ENCODE results near the gene YPEL1. TPM values are rescaled to one million over a fixed set of nuclear protein-coding genes. Genes with fewer than 3 reads are reported as not detected.

YPEL1 gene
- total and polyA plus RNA-seq, 4 experiments from 2014 or later, result 4.9 to 9.8 (median 6.6) TPM

DNA sequence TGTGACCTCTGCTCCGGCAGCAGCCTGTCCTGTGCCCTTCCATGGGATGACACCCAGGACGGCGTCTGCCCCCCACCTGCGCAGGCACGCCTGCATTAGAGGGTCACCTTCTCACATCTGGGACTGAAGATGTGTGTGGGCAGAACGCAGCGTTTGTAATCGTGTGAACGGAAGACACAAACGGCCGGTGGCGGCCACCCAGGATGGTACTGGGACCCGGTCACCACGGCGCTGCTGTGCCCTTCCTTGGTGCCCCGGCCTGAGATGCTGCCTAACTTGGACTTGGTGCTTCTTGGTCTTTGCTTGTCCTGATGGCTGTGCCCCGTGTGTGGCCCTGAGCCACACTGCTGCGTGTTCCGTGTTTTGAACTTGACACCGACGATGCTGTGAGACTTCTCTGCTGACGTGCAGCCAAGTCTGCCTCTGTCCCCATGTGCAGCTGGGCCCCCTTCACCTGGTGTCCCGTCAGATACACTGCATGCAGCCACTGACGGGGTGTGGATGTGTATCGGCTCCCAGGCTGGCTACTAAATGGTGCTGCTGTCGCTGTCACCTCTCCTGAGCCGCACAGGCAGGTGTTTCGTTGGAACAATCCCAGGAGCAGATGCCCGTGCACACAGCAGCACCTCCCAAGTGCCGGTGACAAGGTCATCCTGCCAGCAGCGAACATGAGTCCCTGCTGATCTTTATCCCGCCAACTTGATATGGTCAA, 21.4 kb downstream of the YPEL1 start:
- Histone ChIP-seq H3K4me3 (ENCODE audit: low read length in 2 of 2) (no peak overlapping the region), H3K9me3 (ENCODE audit: control insufficient read depth in 1 of 2, low read length in 2 of 2) (no peaks in the 10 kb centered on the region), H3K4me1 (ENCODE audit: insufficient read depth, low read length) (no peaks in the 10 kb centered on the region), H3K36me3 (ENCODE audit: insufficient read depth, low read length) (no peaks in the 10 kb centered on the region), H3K27me3 (ENCODE audit: insufficient read depth, low read length) (no peaks in the 10 kb centered on the region), H3K27ac (ENCODE audit: low read depth, low read length) (no peak overlapping the region)
- no peaks in the 10 kb centered on the region for H3K27me3 Mint-ChIP-seq
- H3K9me3 Mint-ChIP-seq, result peaks cover 0 to 2% (median 0%) of the 10 kb centered on the region in 8 donors
- intact Hi-C loops (cut with micrococcal nuclease), result no loop called here
- POLR2A ChIA-PET (ENCODE audit: partially characterized antibody), result no interaction called here
- H3K4me3 Mint-ChIP-seq, result peak overlapping the region in 1 of 8 donors; percentile 68
- DNase-seq, result no peak
- CTCF ChIA-PET (ENCODE audit: partially characterized antibody), result interaction anchor here (0.8 to 1.1 kb wide), 2 partner anchors 76 to 239 kb away, joined by 3 read pairs; no protein-coding TSS in a partner anchor
- no peak overlapping the region for H3K27ac Mint-ChIP-seq
- H3K36me3 Mint-ChIP-seq, result peaks cover 0 to 4% of the 10 kb centered on the region in 2 donors
- peaks cover 3 to 17% (median 12%) of the 10 kb centered on the region in 4 donors for H3K4me1 Mint-ChIP-seq

- Histone ChIP-seq H3K27me3 (ENCODE audit: insufficient read depth, low read length) (no peaks in the 10 kb centered on the region), H3K4me3 (ENCODE audit: low read length in 2 of 2) (no peak overlapping the region), H3K36me3 (ENCODE audit: insufficient read depth, low read length) (no peaks in the 10 kb centered on the region), H3K4me1 (ENCODE audit: insufficient read depth, low read length) (no peaks in the 10 kb centered on the region), H3K27ac (ENCODE audit: low read depth, low read length) (no peak overlapping the region), H3K9me3 (ENCODE audit: control insufficient read depth in 1 of 2, low read length in 2 of 2) (no peaks in the 10 kb centered on the region)
- peaks cover 0 to 2% of the 10 kb centered on the region in 2 donors for H3K36me3 Mint-ChIP-seq
- H3K27ac Mint-ChIP-seq, result peak overlapping the region in 5 of 7 donors; percentile 1 to 79 (median 68)
- H3K4me3 Mint-ChIP-seq, result peak overlapping the region in 2 of 8 donors; percentile 58 to 60
- H3K9me3 Mint-ChIP-seq, result peaks cover 0 to 2% (median 0%) of the 10 kb centered on the region in 8 donors
- H3K4me1 Mint-ChIP-seq, result peaks cover 3 to 13% (median 9%) of the 10 kb centered on the region in 4 donors
- H3K27me3 Mint-ChIP-seq, result no peaks in the 10 kb centered on the region
- CTCF ChIA-PET (ENCODE audit: partially characterized antibody), result interaction anchor here (0.8 to 1.1 kb wide), 2 partner anchors 77 to 240 kb away, joined by 3 read pairs; no protein-coding TSS in a partner anchor
- no peak for DNase-seq
- POLR2A ChIA-PET (ENCODE audit: partially characterized antibody), result interaction anchor here (1.0 kb wide), 1 partner anchor 225 kb away, joined by 3 read pairs; no protein-coding TSS in a partner anchor
- intact Hi-C loops (cut with micrococcal nuclease), result loop anchor here (1.0 to 2.0 kb wide), 4 partner anchors 53 to 239 kb away; partner anchors contain the start of genes MAPK1 and PPM1F
Measured at GRCh38 chr22:21713428-21714058, 22.1 kb downstream of the YPEL1 start.

- intact Hi-C loops (cut with micrococcal nuclease), result loop anchor here (1.0 to 2.0 kb wide), 4 partner anchors 54 to 240 kb away; partner anchors contain the start of genes MAPK1 and PPM1F
- Histone ChIP-seq H3K27me3 (ENCODE audit: insufficient read depth, low read length) (no peaks in the 10 kb centered on the region), H3K9me3 (ENCODE audit: control insufficient read depth in 1 of 2, low read length in 2 of 2) (no peaks in the 10 kb centered on the region), H3K36me3 (ENCODE audit: insufficient read depth, low read length) (no peaks in the 10 kb centered on the region), H3K4me3 (ENCODE audit: low read length in 2 of 2) (no peak overlapping the region), H3K4me1 (ENCODE audit: insufficient read depth, low read length) (no peaks in the 10 kb centered on the region), H3K27ac (ENCODE audit: low read depth, low read length) (no peak overlapping the region)
- Mint-ChIP-seq H3K4me3 (peak overlapping the region in 3 of 8 donors; percentile 36 to 60 (median 58)), H3K27me3 (no peaks in the 10 kb centered on the region), H3K4me1 (peaks cover 3 to 13% (median 9%) of the 10 kb centered on the region in 4 donors), H3K36me3 (peaks cover 0 to 2% of the 10 kb centered on the region in 2 donors), H3K9me3 (peaks cover 0 to 2% (median 0%) of the 10 kb centered on the region in 8 donors), H3K27ac (peak overlapping the region in 6 of 7 donors; percentile 1 to 79 (median 70))
- CTCF ChIA-PET (ENCODE audit: partially characterized antibody), result interaction anchor here (0.8 to 1.1 kb wide), 2 partner anchors 78 to 240 kb away, joined by 3 read pairs; no protein-coding TSS in a partner anchor
- POLR2A ChIA-PET (ENCODE audit: partially characterized antibody), result interaction anchor here (1.0 kb wide), 1 partner anchor 225 kb away, joined by 3 read pairs; no protein-coding TSS in a partner anchor
- peak; percentile 52 to 67 (median 62) for DNase-seq
Measured at GRCh38 chr22:21712751-21713427, 22.7 kb downstream of the YPEL1 start.

DNA sequence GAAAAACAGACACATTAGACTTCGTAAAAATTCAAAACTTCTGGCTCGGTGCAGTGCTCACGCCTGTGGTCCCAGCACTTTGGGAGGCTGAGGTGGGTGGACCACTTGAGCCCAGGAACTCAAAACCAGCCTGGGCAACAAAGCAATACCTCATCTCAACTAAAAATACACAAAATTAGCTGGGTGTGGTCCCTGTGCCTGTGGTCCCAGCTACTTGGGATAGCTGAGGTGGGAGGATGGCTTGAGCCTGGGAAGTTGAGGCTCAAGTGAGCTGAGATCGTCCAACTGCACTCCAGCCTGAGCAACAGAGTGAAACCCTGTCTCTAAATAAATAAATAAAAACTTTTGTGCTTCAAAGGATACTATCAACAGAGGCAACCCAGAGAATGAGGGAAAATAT, 23.7 kb downstream of the YPEL1 start:
- Histone ChIP-seq H3K4me1 (ENCODE audit: insufficient read depth, low read length) (no peaks in the 10 kb centered on the region), H3K27me3 (ENCODE audit: insufficient read depth, low read length) (no peaks in the 10 kb centered on the region), H3K36me3 (ENCODE audit: insufficient read depth, low read length) (no peaks in the 10 kb centered on the region), H3K9me3 (ENCODE audit: control insufficient read depth in 1 of 2, low read length in 2 of 2) (no peaks in the 10 kb centered on the region), H3K4me3 (ENCODE audit: low read length in 2 of 2) (no peak overlapping the region), H3K27ac (ENCODE audit: low read depth, low read length) (no peak overlapping the region)
- ChIA-PET CTCF (ENCODE audit: partially characterized antibody) (interaction anchor here (1.0 to 1.9 kb wide), 2 partner anchors 14 kb away, joined by 3 to 7 read pairs; no protein-coding TSS in a partner anchor), POLR2A (ENCODE audit: partially characterized antibody) (no interaction called here)
- Mint-ChIP-seq H3K36me3 (peaks cover 0 to 2% of the 10 kb centered on the region in 2 donors), H3K4me3 (no peak overlapping the region), H3K4me1 (peaks cover 3 to 13% (median 9%) of the 10 kb centered on the region in 4 donors), H3K9me3 (peaks cover 0 to 2% (median 0%) of the 10 kb centered on the region in 8 donors), H3K27ac (no peak overlapping the region), H3K27me3 (no peaks in the 10 kb centered on the region)
- intact Hi-C loops (cut with micrococcal nuclease), result loop anchor here (2.0 kb wide), 2 partner anchors 55 to 241 kb away; partner anchors contain the start of gene PPM1F
- no peak for DNase-seq

GRCh38 chr22:21710156-21710555, 25.4 kb downstream of the YPEL1 start:
- no peak overlapping the region for H3K27ac ChIP-seq (ENCODE audit: low read depth, low read length)
- no peaks in the 10 kb centered on the region for H3K9me3 ChIP-seq (ENCODE audit: control insufficient read depth in 1 of 2, low read length in 2 of 2)
- POLR2A ChIA-PET (ENCODE audit: partially characterized antibody), result no interaction called here
- no peak for DNase-seq
- H3K27me3 ChIP-seq (ENCODE audit: insufficient read depth, low read length), result no peaks in the 10 kb centered on the region
- Mint-ChIP-seq H3K4me1 (peaks cover 3 to 13% (median 9%) of the 10 kb centered on the region in 4 donors), H3K36me3 (peaks cover 0 to 2% of the 10 kb centered on the region in 2 donors), H3K9me3 (peaks cover 0 to 2% (median 0%) of the 10 kb centered on the region in 8 donors), H3K27me3 (no peaks in the 10 kb centered on the region), H3K27ac (peak overlapping the region in 1 of 7 donors; percentile 74), H3K4me3 (no peak overlapping the region)
- no peaks in the 10 kb centered on the region for H3K36me3 ChIP-seq (ENCODE audit: insufficient read depth, low read length)
- no peak overlapping the region for H3K4me3 ChIP-seq (ENCODE audit: low read length in 2 of 2)
- CTCF ChIA-PET (ENCODE audit: partially characterized antibody), result interaction anchor here (1.0 kb wide), 1 partner anchor 9 kb away, joined by 4 read pairs; no protein-coding TSS in a partner anchor
- intact Hi-C loops (cut with micrococcal nuclease), result no loop called here
- no peaks in the 10 kb centered on the region for H3K4me1 ChIP-seq (ENCODE audit: insufficient read depth, low read length)

GRCh38 chr22:21709688-21710087, 25.9 kb downstream of the YPEL1 start:
- Mint-ChIP-seq H3K27ac (no peak overlapping the region), H3K9me3 (peaks cover 0 to 2% (median 0%) of the 10 kb centered on the region in 8 donors), H3K36me3 (peaks cover 0 to 3% of the 10 kb centered on the region in 2 donors), H3K4me1 (peaks cover 3 to 10% (median 8%) of the 10 kb centered on the region in 4 donors), H3K27me3 (no peaks in the 10 kb centered on the region), H3K4me3 (no peak overlapping the region)
- Histone ChIP-seq H3K27ac (ENCODE audit: low read depth, low read length) (no peak overlapping the region), H3K4me3 (ENCODE audit: low read length in 2 of 2) (no peak overlapping the region), H3K36me3 (ENCODE audit: insufficient read depth, low read length) (no peaks in the 10 kb centered on the region), H3K27me3 (ENCODE audit: insufficient read depth, low read length) (no peaks in the 10 kb centered on the region), H3K9me3 (ENCODE audit: control insufficient read depth in 1 of 2, low read length in 2 of 2) (no peaks in the 10 kb centered on the region), H3K4me1 (ENCODE audit: insufficient read depth, low read length) (no peaks in the 10 kb centered on the region)
- ChIA-PET CTCF (ENCODE audit: partially characterized antibody) (no interaction called here), POLR2A (ENCODE audit: partially characterized antibody) (no interaction called here)
- intact Hi-C loops (cut with micrococcal nuclease), result no loop called here
- DNase-seq, result no peak
